HAP-1 (cell line): ENCODE measurements around the gene TBC1D19.
A peak's percentile ranks its signal among the peaks of the same experiment; 100 is the strongest.

ENCODE experiments used
- DNase-seq, 2 experiments: peaks; one replicate each; pipeline ENCODE4 v3.0.0-alpha.2; 2016 to 2020; ENCODE audit warnings: low spot score in 2 of 2
- H3K27me3 ChIP-seq: fragments of 250-450 bp; sonication (Bioruptor Pico); 2 replicates; pipeline ENCODE4 v1.5.1; 2020; ENCODE audit warnings: low read depth, mild to moderate bottlenecking, moderate library complexity
- H3K36me3 ChIP-seq: fragments of 250-450 bp; sonication (Bioruptor Pico); replicated peaks from 2 replicates; pipeline ENCODE4 v1.5.1; 2020; ENCODE audit warnings: mild to moderate bottlenecking
- H3K4me1 ChIP-seq: fragments of 250-450 bp; sonication (Bioruptor Pico); 2 replicates; pipeline ENCODE4 v1.5.1; 2020; ENCODE audit warnings: mild to moderate bottlenecking
- H3K4me3 ChIP-seq: fragments of 250-450 bp; sonication (Bioruptor Pico); 2 replicates; pipeline ENCODE4 v1.5.1; 2020; ENCODE audit warnings: mild to moderate bottlenecking, moderate library complexity
- H3K9me3 ChIP-seq: fragments of 250-450 bp; sonication (Bioruptor Pico); 2 replicates; pipeline ENCODE4 v1.5.1; 2020; ENCODE audit warnings: mild to moderate bottlenecking, moderate library complexity
- in situ Hi-C: fragments of 300-500 bp; cut with MboI; formaldehyde crosslinking; loops from 3 replicates; pipeline ENCODE4 v1.14.3; 2020; ENCODE audit warnings: low sequenced_read_pairs, inconsistent platforms, mixed read lengths

Gene TBC1D19

DNA sequence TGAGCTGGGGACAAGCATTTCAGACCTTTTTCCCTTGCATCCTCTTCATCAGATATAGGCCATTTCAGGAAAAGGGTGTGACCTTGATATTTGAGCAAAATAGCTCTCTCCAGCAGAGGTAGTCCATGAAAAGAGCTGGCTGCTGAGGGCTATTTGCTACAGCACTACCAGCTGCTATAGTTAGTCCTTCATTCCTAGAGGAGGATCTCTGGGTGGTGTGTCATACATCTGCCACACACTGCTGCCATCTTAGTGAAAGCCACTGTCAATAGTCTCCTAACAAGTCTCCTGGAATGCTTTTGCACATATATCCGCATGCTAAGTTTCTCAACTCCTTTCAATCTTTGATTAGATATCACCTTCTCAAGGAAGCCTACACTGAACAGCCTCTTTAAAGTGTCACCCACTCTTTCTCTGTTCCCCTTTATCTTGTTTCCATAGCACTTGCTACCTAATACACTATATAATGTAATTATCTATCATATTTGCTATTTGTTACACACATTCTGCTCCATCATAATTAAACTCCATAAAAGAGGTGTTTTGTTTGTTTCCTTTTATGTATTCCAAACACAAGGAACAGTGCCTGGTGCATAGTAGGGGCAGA is 131.9 kb downstream of the TBC1D19 start:
- DNase-seq = no peak
- Histone ChIP-seq H3K4me1 (no peaks in the 10 kb centered on the region), H3K27me3 (no peaks in the 10 kb centered on the region), H3K9me3 (no peaks in the 10 kb centered on the region), H3K4me3 (no peak overlapping the region), H3K36me3 (no peaks in the 10 kb centered on the region)
- in situ Hi-C loops = no loop called here

DNA sequence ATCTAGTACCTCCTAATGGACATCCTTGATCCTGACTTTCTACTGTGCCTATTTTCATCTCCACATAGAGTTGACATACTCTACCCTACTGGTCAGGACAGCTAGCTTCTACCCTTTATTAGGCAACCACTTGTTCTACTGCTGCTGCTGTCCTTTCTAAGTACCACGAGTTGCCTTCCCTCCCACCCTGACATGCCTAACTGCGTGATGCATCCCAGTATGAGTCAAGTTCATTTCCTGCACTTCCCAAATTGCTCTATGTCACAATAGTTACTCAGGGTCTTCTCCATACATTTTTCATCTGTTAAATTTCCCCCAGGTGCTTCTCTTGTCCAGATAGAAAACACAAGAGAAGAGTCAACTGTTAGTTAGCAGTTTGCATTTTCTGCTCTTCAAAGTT is 133.4 kb downstream of the TBC1D19 start:
- Histone ChIP-seq H3K4me1 (no peaks in the 10 kb centered on the region), H3K27me3 (no peaks in the 10 kb centered on the region), H3K4me3 (no peak overlapping the region), H3K9me3 (no peaks in the 10 kb centered on the region), H3K36me3 (no peaks in the 10 kb centered on the region)
- in situ Hi-C loops = no loop called here
- no peak for DNase-seq

DNA sequence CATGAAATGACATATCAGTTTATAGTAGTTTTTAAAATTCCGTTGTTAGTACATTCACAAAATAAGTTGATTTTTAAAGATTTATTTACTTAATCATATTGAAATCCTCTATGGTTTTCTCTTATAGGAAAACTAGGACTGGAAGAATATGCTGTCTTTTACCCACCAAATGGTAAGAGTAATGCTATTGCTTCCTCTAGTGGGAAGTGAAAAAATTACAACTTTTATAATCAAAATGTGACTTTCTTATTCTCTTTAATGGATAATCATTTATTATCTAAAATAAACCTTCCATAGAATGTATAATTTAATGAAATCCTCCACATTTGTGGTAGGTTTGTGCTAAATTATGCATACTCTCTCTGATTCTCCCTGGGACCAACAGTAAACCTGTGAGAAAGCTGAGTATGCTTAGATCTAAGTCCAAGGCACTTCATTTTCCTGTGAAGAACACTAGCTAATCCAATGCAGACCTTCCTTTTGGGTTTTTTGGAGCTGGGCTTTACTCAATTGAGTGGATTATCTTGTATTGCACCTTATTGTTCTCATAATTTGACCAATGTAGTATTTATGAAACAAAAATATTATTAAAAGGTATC is 136.2 kb downstream of the TBC1D19 start:
- Histone ChIP-seq H3K4me3 (no peak overlapping the region), H3K4me1 (no peaks in the 10 kb centered on the region), H3K9me3 (no peaks in the 10 kb centered on the region), H3K27me3 (no peaks in the 10 kb centered on the region), H3K36me3 (no peaks in the 10 kb centered on the region)
- peak in 1 of 2 experiments; percentile 60 for DNase-seq
- in situ Hi-C loops = loop anchor here (10.0 kb wide), 1 partner anchor 255 kb away; no protein-coding TSS in a partner anchor

DNA sequence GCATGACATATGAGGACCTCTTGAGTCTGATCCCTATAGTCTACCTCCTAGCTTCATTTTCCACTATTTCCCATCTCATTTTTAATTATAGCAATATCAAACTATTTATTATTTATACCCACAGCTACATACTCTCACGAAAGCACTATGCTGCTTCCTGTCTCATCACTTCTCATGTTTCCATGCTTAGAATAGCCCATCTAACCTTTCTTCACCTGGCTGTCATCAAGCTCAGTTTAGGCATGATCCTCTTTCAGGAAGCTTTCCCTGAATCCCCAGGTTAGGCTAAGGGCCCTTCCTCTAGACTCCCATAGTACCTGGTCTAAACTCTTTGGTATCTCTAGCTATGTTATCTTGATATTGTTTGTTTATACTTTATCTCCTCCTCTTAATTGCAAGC is 137.8 kb downstream of the TBC1D19 start:
- Histone ChIP-seq H3K9me3 (no peaks in the 10 kb centered on the region), H3K36me3 (no peaks in the 10 kb centered on the region), H3K4me3 (no peak overlapping the region), H3K27me3 (no peaks in the 10 kb centered on the region), H3K4me1 (no peaks in the 10 kb centered on the region)
- no peak for DNase-seq
- in situ Hi-C loops = loop anchor here (10.0 kb wide), 1 partner anchor 257 kb away; no protein-coding TSS in a partner anchor

DNA sequence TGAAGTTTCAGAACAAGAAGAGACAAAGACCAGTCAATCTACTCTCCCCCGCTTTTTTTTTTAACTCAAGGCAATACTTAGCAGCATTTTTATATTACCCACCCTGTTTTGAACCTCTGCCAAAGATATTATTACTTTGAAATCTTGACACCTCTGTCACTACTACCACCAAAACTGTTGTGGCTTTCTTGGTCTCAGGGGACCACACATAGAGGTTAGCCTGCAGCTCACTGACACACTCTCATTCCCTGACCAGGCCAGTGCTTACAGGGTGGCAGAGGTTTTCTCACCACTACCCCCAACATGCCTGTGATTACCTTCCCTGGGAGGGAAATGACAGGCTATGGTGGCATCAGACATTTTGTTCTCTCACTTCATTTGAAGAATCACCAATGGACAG is 139.3 kb downstream of the TBC1D19 start:
- Histone ChIP-seq H3K36me3 (no peaks in the 10 kb centered on the region), H3K4me3 (no peak overlapping the region), H3K4me1 (no peaks in the 10 kb centered on the region), H3K27me3 (no peaks in the 10 kb centered on the region), H3K9me3 (no peaks in the 10 kb centered on the region)
- no peak for DNase-seq
- in situ Hi-C loops = loop anchor here (10.0 kb wide), 1 partner anchor 258 kb away; no protein-coding TSS in a partner anchor

DNA sequence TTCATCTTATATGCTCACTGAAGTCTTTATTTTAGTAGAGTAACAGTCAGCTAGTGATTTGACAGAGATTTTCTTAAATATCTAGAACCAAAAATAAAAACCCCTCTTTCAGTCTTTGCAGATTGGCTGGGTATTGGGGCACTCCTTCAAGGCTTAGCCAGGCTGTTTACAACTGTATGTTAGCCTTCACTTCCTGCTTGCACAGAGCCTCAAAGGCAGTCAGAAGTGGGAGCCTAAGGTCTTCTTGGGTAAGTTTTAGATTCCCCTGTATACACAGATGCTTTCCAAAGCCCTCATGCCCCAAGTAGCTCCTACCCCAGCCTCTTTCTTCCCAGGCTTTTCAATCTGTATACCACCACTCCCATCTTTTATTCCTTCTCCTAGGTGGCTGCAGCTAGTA is 140.7 kb downstream of the TBC1D19 start:
- no peaks in the 10 kb centered on the region for H3K27me3 ChIP-seq
- no peaks in the 10 kb centered on the region for H3K9me3 ChIP-seq
- H3K4me1 ChIP-seq = no peaks in the 10 kb centered on the region
- in situ Hi-C loops = loop anchor here (10.0 kb wide), 1 partner anchor 260 kb away; no protein-coding TSS in a partner anchor
- no peak for DNase-seq
- H3K4me3 ChIP-seq = no peak overlapping the region
- H3K36me3 ChIP-seq = no peaks in the 10 kb centered on the region

DNA sequence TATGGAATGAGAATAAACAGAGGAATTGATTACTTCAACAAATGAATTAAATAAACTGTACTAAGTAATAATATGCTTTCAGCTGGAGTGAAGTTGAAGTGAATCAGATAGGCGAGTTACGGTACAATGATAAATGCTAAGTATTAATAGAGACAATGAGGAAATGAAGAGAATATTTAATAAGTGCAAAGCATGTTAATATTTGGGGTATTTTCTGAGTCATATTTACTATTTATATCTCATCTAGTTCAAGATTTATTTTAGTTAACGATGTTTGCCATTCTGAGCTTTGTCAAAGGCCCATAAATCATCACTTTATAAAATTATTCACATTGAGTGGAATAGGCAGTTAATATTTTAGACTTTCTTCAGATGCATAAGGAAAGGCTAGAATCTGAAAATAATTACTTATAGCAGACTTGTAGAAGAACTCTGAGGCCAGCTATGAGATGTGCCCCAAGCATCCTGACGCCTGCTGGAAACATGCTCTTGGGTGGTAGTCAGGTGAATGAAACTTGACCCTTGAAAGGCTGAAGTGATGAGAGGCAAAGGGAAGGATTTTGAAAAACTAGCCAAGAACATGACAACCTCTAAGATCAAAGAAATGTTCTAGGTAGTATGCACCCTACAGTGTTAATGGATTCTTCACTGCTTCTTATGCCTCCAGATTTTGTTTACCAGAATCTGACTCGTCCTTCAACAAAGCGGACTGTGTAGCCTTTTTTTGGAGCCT is 142.9 kb downstream of the TBC1D19 start:
- DNase-seq = no peak
- H3K36me3 ChIP-seq = no peaks in the 10 kb centered on the region
- no peak overlapping the region for H3K4me3 ChIP-seq
- in situ Hi-C loops = loop anchor here (10.0 kb wide), 1 partner anchor 262 kb away; no protein-coding TSS in a partner anchor
- H3K4me1 ChIP-seq = no peaks in the 10 kb centered on the region
- no peaks in the 10 kb centered on the region for H3K27me3 ChIP-seq
- no peaks in the 10 kb centered on the region for H3K9me3 ChIP-seq

DNA sequence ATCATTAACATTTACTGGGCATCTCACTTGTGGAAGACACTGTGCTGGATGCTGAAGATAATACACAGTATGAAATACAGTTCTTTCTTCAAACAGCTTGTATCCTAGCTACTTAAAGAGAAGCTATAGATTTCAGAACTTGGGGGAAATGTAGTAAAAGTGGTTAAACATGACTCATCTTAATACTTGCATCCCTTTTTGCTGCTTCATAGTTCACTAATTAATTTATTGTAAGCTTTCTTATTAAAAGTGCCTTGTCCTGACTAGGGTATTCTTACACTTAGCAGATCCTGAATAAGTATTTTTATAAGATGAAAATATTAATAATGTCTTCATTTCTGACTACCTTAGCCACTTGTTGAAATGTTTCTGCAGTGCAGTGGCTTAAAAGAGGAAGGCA is 144.0 kb downstream of the TBC1D19 start:
- Histone ChIP-seq H3K36me3 (no peaks in the 10 kb centered on the region), H3K27me3 (no peaks in the 10 kb centered on the region), H3K9me3 (no peaks in the 10 kb centered on the region), H3K4me1 (no peaks in the 10 kb centered on the region), H3K4me3 (no peak overlapping the region)
- in situ Hi-C loops = loop anchor here (10.0 kb wide), 1 partner anchor 263 kb away; no protein-coding TSS in a partner anchor
- DNase-seq = no peak

DNA sequence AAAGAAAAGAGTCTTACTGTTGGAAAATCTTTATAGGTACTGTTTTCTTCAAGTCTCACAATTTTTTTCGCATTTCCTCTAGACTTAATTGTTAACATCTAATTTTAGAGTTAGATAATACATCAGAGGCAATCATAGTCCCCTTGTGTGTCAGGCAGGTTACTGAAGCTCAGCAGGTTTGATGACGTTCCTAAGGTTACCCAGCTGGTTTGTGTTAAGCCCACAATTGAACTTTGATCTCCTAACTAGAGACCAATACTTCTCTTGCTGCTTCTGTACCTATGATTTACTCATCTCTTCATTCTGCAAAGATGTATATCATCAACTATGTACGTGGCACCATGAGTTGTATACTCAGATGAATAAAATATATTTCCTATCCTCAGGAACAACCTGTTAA is 145.1 kb downstream of the TBC1D19 start:
- DNase-seq = no peak
- no peaks in the 10 kb centered on the region for H3K27me3 ChIP-seq
- in situ Hi-C loops = loop anchor here (10.0 kb wide), 1 partner anchor 264 kb away; no protein-coding TSS in a partner anchor
- no peaks in the 10 kb centered on the region for H3K36me3 ChIP-seq
- no peak overlapping the region for H3K4me3 ChIP-seq
- no peaks in the 10 kb centered on the region for H3K9me3 ChIP-seq
- H3K4me1 ChIP-seq = no peaks in the 10 kb centered on the region

DNA sequence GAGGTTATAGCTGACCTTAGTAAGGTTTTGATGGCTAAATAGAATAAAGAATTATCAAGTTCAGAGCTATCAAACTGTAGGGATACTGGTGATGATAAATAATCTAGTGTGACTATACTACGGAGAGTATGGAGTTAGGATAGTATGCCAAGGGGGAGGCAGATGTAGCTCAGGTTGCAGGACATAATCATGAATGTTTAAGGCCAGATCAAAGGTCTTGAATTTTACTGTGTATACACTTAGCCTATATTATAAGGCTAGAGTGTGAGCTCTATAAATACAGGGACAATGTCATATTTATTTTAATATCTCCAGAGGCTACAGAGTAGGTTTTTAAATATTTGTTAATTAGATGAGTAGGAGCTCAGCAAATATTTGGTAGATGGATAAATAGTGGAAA is 145.7 kb downstream of the TBC1D19 start:
- H3K4me1 ChIP-seq = no peaks in the 10 kb centered on the region
- no peak overlapping the region for H3K4me3 ChIP-seq
- no peaks in the 10 kb centered on the region for H3K27me3 ChIP-seq
- DNase-seq = no peak
- no peaks in the 10 kb centered on the region for H3K9me3 ChIP-seq
- no peaks in the 10 kb centered on the region for H3K36me3 ChIP-seq
- in situ Hi-C loops = loop anchor here (10.0 kb wide), 1 partner anchor 265 kb away; no protein-coding TSS in a partner anchor

DNA sequence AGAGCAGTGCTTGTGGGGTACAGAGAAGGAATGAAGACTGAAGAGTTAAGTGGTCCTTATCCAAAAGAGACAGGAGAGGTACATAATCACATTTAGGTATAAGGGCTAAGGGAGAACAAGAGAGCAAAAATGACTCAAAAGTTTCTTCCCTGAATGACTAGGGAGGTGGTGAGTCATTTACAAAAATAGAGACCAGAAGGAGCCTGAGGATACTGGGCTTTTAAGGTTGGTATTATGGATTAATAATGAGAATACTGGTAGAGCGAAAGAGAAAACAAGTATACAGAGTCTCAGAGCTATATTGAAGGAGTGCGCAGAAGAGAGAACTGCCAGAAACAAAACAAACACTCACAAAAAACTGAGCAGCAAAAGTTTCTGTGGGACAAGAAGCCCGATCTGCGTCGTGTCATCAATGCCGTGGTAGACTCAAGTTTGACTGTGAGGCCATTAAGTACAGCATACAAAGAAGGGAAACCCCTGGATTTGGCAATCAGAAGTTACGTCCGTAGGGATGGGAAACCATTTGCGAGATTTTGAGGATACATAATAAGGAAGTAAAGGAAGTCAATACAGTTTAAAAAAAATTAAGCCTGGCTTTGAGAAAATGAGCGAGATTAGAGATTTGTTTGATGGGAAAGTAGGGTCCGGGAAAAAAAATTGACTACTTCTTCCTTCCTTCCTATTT is 147.6 kb downstream of the TBC1D19 start:
- Histone ChIP-seq H3K27me3 (no peaks in the 10 kb centered on the region), H3K4me3 (no peak overlapping the region), H3K36me3 (no peaks in the 10 kb centered on the region), H3K4me1 (no peaks in the 10 kb centered on the region), H3K9me3 (no peaks in the 10 kb centered on the region)
- DNase-seq = no peak
- in situ Hi-C loops = no loop called here

DNA sequence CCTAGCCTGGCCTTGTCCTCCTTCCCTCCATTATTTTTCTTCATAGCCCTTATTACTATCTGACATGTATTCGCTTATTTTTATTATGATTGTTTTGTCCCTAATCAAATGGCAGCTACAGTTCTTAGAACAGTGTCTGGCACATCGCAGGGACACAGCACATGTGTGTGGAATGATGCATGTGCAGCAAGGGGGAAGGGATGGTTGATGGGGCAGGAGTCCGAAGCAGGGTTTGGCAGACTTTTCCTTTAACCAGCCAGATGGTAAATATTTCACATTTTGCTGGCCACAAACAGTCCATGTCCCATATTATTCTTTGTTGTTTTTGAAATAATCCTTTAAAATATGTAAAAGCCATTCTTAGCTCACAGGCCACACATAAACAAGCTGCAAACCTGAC is 148.5 kb downstream of the TBC1D19 start:
- Histone ChIP-seq H3K27me3 (no peaks in the 10 kb centered on the region), H3K4me1 (no peaks in the 10 kb centered on the region), H3K36me3 (no peaks in the 10 kb centered on the region), H3K9me3 (no peaks in the 10 kb centered on the region), H3K4me3 (no peak overlapping the region)
- DNase-seq = no peak
- in situ Hi-C loops = no loop called here

DNA sequence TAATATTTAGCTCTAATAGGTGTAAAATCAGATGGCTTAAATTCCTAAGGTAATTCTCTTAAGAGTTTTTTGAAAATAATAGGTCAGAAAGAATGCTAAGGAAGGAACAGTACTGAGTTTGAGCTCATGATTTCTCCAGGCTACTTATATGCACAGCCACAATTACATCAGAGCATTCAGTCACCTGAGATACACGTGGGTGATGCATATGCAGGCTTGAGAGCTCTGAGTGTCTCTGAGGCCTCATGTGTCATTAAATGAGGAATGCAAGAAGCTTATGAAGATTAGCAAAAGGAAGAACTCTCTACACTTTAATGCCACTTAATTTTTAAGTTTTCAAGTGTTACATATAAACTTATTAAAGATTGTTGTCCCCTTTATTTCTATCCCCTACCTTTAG is 152.7 kb downstream of the TBC1D19 start:
- H3K4me3 ChIP-seq = no peak overlapping the region
- in situ Hi-C loops = no loop called here
- no peak for DNase-seq
- H3K4me1 ChIP-seq = no peaks in the 10 kb centered on the region
- H3K27me3 ChIP-seq = no peaks in the 10 kb centered on the region
- no peaks in the 10 kb centered on the region for H3K9me3 ChIP-seq
- no peaks in the 10 kb centered on the region for H3K36me3 ChIP-seq
